ENCODE measurements around the gene ELOVL6. TPM values are rescaled to one million over a fixed set of nuclear protein-coding genes. Genes with fewer than 3 reads are reported as not detected.

Gene ELOVL6
- total RNA-seq, 1 experiment from 2014 or later: 23.5 TPM

- no peak overlapping the region for H3K4me3 Mint-ChIP-seq (ENCODE audit: unreplicated experiment)
- POLR2A ChIA-PET: interaction anchor here (0.7 to 1.8 kb wide), 2 partner anchors 21 to 25 kb away, joined by 3 read pairs; no protein-coding TSS in a partner anchor
- CTCF ChIA-PET: no interaction called here
- no TSS peak for BruUV-seq (replicated peaks)
- intact Hi-C loops (cut with micrococcal nuclease): no loop called here
- H3K4me1 Mint-ChIP-seq (ENCODE audit: insufficient read depth, unreplicated experiment): no peaks in the 10 kb centered on the region
- TF ChIP-seq, protein P1, sequence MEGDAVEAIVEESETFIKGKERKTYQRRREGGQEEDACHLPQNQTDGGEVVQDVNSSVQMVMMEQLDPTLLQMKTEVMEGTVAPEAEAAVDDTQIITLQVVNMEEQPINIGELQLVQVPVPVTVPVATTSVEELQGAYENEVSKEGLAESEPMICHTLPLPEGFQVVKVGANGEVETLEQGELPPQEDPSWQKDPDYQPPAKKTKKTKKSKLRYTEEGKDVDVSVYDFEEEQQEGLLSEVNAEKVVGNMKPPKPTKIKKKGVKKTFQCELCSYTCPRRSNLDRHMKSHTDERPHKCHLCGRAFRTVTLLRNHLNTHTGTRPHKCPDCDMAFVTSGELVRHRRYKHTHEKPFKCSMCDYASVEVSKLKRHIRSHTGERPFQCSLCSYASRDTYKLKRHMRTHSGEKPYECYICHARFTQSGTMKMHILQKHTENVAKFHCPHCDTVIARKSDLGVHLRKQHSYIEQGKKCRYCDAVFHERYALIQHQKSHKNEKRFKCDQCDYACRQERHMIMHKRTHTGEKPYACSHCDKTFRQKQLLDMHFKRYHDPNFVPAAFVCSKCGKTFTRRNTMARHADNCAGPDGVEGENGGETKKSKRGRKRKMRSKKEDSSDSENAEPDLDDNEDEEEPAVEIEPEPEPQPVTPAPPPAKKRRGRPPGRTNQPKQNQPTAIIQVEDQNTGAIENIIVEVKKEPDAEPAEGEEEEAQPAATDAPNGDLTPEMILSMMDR (IDR thresholded peaks at IDR 0.05; ENCODE audit: unreplicated experiment): no peak
- H3K9me3 Mint-ChIP-seq (ENCODE audit: unreplicated experiment): no peaks in the 10 kb centered on the region
- H3K36me3 Mint-ChIP-seq (ENCODE audit: insufficient read depth, unreplicated experiment): peaks cover 20% of the 10 kb centered on the region
- no peaks in the 10 kb centered on the region for H3K27me3 Mint-ChIP-seq (ENCODE audit: insufficient read depth, unreplicated experiment)
- DNase-seq (ENCODE audit: unreplicated experiment): no peak
- no peak overlapping the region for H3K27ac Mint-ChIP-seq (ENCODE audit: low read depth, unreplicated experiment)
Measured at GRCh38 chr4:110171971-110172370, 26.4 kb downstream of the ELOVL6 start.

- BruUV-seq (replicated peaks): no TSS peak
- no peak overlapping the region for H3K4me3 Mint-ChIP-seq (ENCODE audit: unreplicated experiment)
- CTCF ChIA-PET: interaction anchor here (1.0 to 3.3 kb wide), 2 partner anchors 11 to 122 kb away, joined by 3 to 12 read pairs; no protein-coding TSS in a partner anchor
- POLR2A ChIA-PET: interaction anchor here (0.8 to 1.8 kb wide), 3 partner anchors 10 to 22 kb away, joined by 3 read pairs; no protein-coding TSS in a partner anchor
- no peaks in the 10 kb centered on the region for H3K9me3 Mint-ChIP-seq (ENCODE audit: unreplicated experiment)
- H3K27ac Mint-ChIP-seq (ENCODE audit: low read depth, unreplicated experiment): no peak overlapping the region
- intact Hi-C loops (cut with micrococcal nuclease): no loop called here
- H3K4me1 Mint-ChIP-seq (ENCODE audit: insufficient read depth, unreplicated experiment): peaks cover 2% of the 10 kb centered on the region
- TF ChIP-seq, protein P1 (IDR thresholded peaks at IDR 0.05; ENCODE audit: unreplicated experiment): no peak
- peaks cover 11% of the 10 kb centered on the region for H3K36me3 Mint-ChIP-seq (ENCODE audit: insufficient read depth, unreplicated experiment)
- no peak for DNase-seq (ENCODE audit: unreplicated experiment)
- H3K27me3 Mint-ChIP-seq (ENCODE audit: insufficient read depth, unreplicated experiment): no peaks in the 10 kb centered on the region
Measured at GRCh38 chr4:110170861-110171260, 27.6 kb downstream of the ELOVL6 start.

GRCh38 chr4:110165382-110166286 lies 32.8 kb downstream of the ELOVL6 start:
- H3K9me3 Mint-ChIP-seq (ENCODE audit: unreplicated experiment): no peaks in the 10 kb centered on the region
- no peak overlapping the region for H3K4me3 Mint-ChIP-seq (ENCODE audit: unreplicated experiment)
- BruUV-seq (replicated peaks): no TSS peak
- ChIA-PET CTCF (interaction anchor here (0.6 to 2.7 kb wide), 12 partner anchors 12 to 688 kb away, joined by 3 to 21 read pairs (median 4); partner anchors contain the start of gene ELOVL6), POLR2A (interaction anchor here (0.5 to 4.2 kb wide), 10 partner anchors 8 to 176 kb away, joined by 3 to 31 read pairs (median 4); partner anchors contain the start of gene ELOVL6)
- peaks cover 25% of the 10 kb centered on the region for H3K4me1 Mint-ChIP-seq (ENCODE audit: insufficient read depth, unreplicated experiment)
- H3K36me3 Mint-ChIP-seq (ENCODE audit: insufficient read depth, unreplicated experiment): peaks cover 7% of the 10 kb centered on the region
- intact Hi-C loops (cut with micrococcal nuclease): loop anchor here (2.0 kb wide), 1 partner anchor 29 kb away; no protein-coding TSS in a partner anchor
- H3K27me3 Mint-ChIP-seq (ENCODE audit: insufficient read depth, unreplicated experiment): no peaks in the 10 kb centered on the region
- TF ChIP-seq, protein P1 (IDR thresholded peaks at IDR 0.05; ENCODE audit: unreplicated experiment): no peak
- peak overlapping the region; percentile 86 for H3K27ac Mint-ChIP-seq (ENCODE audit: low read depth, unreplicated experiment)
- peak; percentile 72 for DNase-seq (ENCODE audit: unreplicated experiment)

DNA sequence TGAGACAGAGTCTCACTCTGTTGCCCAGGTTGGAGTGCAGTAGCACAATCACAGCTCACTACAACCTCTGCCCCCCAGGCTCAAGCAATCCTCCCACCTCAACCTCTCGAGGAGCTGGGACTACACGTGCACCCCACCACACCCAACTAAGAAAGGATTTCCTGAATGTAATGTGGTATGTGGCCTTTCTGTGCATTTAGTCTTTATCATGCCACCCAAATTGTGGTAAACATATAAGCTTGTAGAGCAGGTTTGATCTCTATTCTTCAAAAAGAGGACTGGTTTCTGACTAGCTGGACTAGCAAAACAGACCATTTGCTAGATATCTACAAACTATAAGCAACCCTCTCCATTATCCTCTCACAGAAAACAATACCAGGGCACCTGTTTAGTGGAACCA lies 33.6 kb downstream of the ELOVL6 start:
- Mint-ChIP-seq H3K9me3 (ENCODE audit: unreplicated experiment) (no peaks in the 10 kb centered on the region), H3K27me3 (ENCODE audit: insufficient read depth, unreplicated experiment) (no peaks in the 10 kb centered on the region), H3K36me3 (ENCODE audit: insufficient read depth, unreplicated experiment) (peaks cover 6% of the 10 kb centered on the region), H3K4me1 (ENCODE audit: insufficient read depth, unreplicated experiment) (peaks cover 31% of the 10 kb centered on the region), H3K27ac (ENCODE audit: low read depth, unreplicated experiment) (peak overlapping the region; percentile 86), H3K4me3 (ENCODE audit: unreplicated experiment) (no peak overlapping the region)
- TF ChIP-seq, protein P1 (IDR thresholded peaks at IDR 0.05; ENCODE audit: unreplicated experiment): no peak
- ChIA-PET CTCF (interaction anchor here (0.6 to 2.7 kb wide), 14 partner anchors 11 to 687 kb away, joined by 3 to 21 read pairs (median 4); partner anchors contain the start of gene ELOVL6), POLR2A (interaction anchor here (0.7 to 4.2 kb wide), 10 partner anchors 15 to 749 kb away, joined by 3 to 31 read pairs (median 4); partner anchors contain the start of gene ELOVL6)
- no peak for DNase-seq (ENCODE audit: unreplicated experiment)
- intact Hi-C loops (cut with micrococcal nuclease): loop anchor here (2.0 kb wide), 1 partner anchor 30 kb away; no protein-coding TSS in a partner anchor
- no TSS peak for BruUV-seq (replicated peaks)

All from MCF 10A (cell line).